ENCODE measurements around the gene PTP4A2.

The PTP4A2 gene

GRCh38 chr1:31891280-31891679, 46.9 kb downstream of the PTP4A2 start:
- Histone ChIP-seq H3K4me3 (no peak overlapping the region), H4K20me1 (no peaks in the 10 kb centered on the region), H3K9me3 (peaks cover 16% of the 10 kb centered on the region), H3K36me3 (no peaks in the 10 kb centered on the region; the same call in 1 of the 2 replicates), H3K9ac (no peak overlapping the region), H3K27ac (no peak overlapping the region), H3K4me2 (no peak overlapping the region), H3K4me1 (peaks cover 11% of the 10 kb centered on the region), H3K27me3 (no peaks in the 10 kb centered on the region)
- no peak for TF ChIP-seq Cebpa-rat (IDR thresholded peaks at IDR 0.05)

GRCh38 chr1:31888291-31888690, 49.9 kb downstream of the PTP4A2 start:
- Histone ChIP-seq H3K9ac (no peak overlapping the region), H3K4me3 (no peak overlapping the region), H3K4me1 (peaks cover 11% of the 10 kb centered on the region), H3K9me3 (no peaks in the 10 kb centered on the region), H3K27ac (no peak overlapping the region), H3K36me3 (no peaks in the 10 kb centered on the region), H4K20me1 (no peaks in the 10 kb centered on the region), H3K27me3 (no peaks in the 10 kb centered on the region), H3K4me2 (no peak overlapping the region)
- no peak for TF ChIP-seq Cebpa-rat (IDR thresholded peaks at IDR 0.05)

- no peaks in the 10 kb centered on the region for H3K9me3 ChIP-seq
- TF ChIP-seq Cebpa-rat (IDR thresholded peaks at IDR 0.05), result no peak
- H4K20me1 ChIP-seq, result no peaks in the 10 kb centered on the region
- H3K27ac ChIP-seq, result no peak overlapping the region
- no peak overlapping the region for H3K4me3 ChIP-seq
- no peak overlapping the region for H3K4me2 ChIP-seq
- H3K9ac ChIP-seq, result no peak overlapping the region
- no peaks in the 10 kb centered on the region for H3K27me3 ChIP-seq
- H3K4me1 ChIP-seq, result peaks cover 14% of the 10 kb centered on the region
- no peaks in the 10 kb centered on the region for H3K36me3 ChIP-seq
Measured at GRCh38 chr1:31886866-31887265, 51.3 kb downstream of the PTP4A2 start.

GRCh38 chr1:31885851-31886250, 52.3 kb downstream of the PTP4A2 start:
- H3K9me3 ChIP-seq, result no peaks in the 10 kb centered on the region

GRCh38 chr1:31883357-31883942, 54.7 kb downstream of the PTP4A2 start:
- H3K27ac ChIP-seq, result no peak overlapping the region
- no peaks in the 10 kb centered on the region for H3K27me3 ChIP-seq
- H3K9ac ChIP-seq, result no peak overlapping the region
- peaks cover 33% of the 10 kb centered on the region for H3K4me1 ChIP-seq
- no peaks in the 10 kb centered on the region for H3K9me3 ChIP-seq
- no peaks in the 10 kb centered on the region for H3K36me3 ChIP-seq
- H3K4me3 ChIP-seq, result no peak overlapping the region
- no peaks in the 10 kb centered on the region for H4K20me1 ChIP-seq
- no peak overlapping the region for H3K4me2 ChIP-seq
- TF ChIP-seq Cebpa-rat (IDR thresholded peaks at IDR 0.05), result no peak

More at GRCh38 chr1:31885851-31886250, 52.3 kb downstream of the PTP4A2 start:
- Histone ChIP-seq H3K9ac (no peak overlapping the region), H3K4me1 (peaks cover 24% of the 10 kb centered on the region), H3K4me2 (no peak overlapping the region), H3K36me3 (no peaks in the 10 kb centered on the region), H3K27ac (no peak overlapping the region), H3K27me3 (no peaks in the 10 kb centered on the region), H3K4me3 (no peak overlapping the region), H4K20me1 (no peaks in the 10 kb centered on the region)
- no peak for TF ChIP-seq Cebpa-rat (IDR thresholded peaks at IDR 0.05)

GRCh38 chr1:31881688-31882000, 56.5 kb downstream of the PTP4A2 start:
- no peaks in the 10 kb centered on the region for H3K9me3 ChIP-seq
- H3K4me2 ChIP-seq, result peak overlapping the region; percentile 63
- no peaks in the 10 kb centered on the region for H4K20me1 ChIP-seq
- no peak overlapping the region for H3K4me3 ChIP-seq
- H3K36me3 ChIP-seq, result no peaks in the 10 kb centered on the region
- H3K27ac ChIP-seq, result peak overlapping the region; percentile 67
- H3K4me1 ChIP-seq, result peaks cover 51% of the 10 kb centered on the region
- TF ChIP-seq Cebpa-rat (IDR thresholded peaks at IDR 0.05), result no peak
- H3K27me3 ChIP-seq, result no peaks in the 10 kb centered on the region
- peak overlapping the region; percentile 58; the same call in 1 of the 2 replicates for H3K9ac ChIP-seq

- peak overlapping the region; percentile 67 for H3K27ac ChIP-seq
- H4K20me1 ChIP-seq, result no peaks in the 10 kb centered on the region
- H3K9me3 ChIP-seq, result no peaks in the 10 kb centered on the region
- no peaks in the 10 kb centered on the region for H3K27me3 ChIP-seq
- H3K4me2 ChIP-seq, result peak overlapping the region; percentile 63
- H3K36me3 ChIP-seq, result no peaks in the 10 kb centered on the region
- TF ChIP-seq Cebpa-rat (IDR thresholded peaks at IDR 0.05), result no peak
- peak overlapping the region; percentile 58; the same call in 1 of the 2 replicates for H3K9ac ChIP-seq
- no peak overlapping the region; the same call in 1 of the 2 replicates for H3K4me3 ChIP-seq
- H3K4me1 ChIP-seq, result peaks cover 55% of the 10 kb centered on the region
Measured at GRCh38 chr1:31880957-31881687, 57.0 kb downstream of the PTP4A2 start.

- no peak overlapping the region for H3K27ac ChIP-seq
- no peak overlapping the region for H3K9ac ChIP-seq
- H3K36me3 ChIP-seq, result no peaks in the 10 kb centered on the region
- H3K4me3 ChIP-seq, result no peak overlapping the region
- H3K4me2 ChIP-seq, result peak overlapping the region; percentile 63
- no peak for TF ChIP-seq Cebpa-rat (IDR thresholded peaks at IDR 0.05)
- peaks cover 55% of the 10 kb centered on the region for H3K4me1 ChIP-seq
- no peaks in the 10 kb centered on the region for H3K9me3 ChIP-seq
- H4K20me1 ChIP-seq, result no peaks in the 10 kb centered on the region
- H3K27me3 ChIP-seq, result no peaks in the 10 kb centered on the region
Measured at GRCh38 chr1:31879981-31880608, 58.1 kb downstream of the PTP4A2 start.

GRCh38 chr1:31878058-31878457, 60.1 kb downstream of the PTP4A2 start:
- Histone ChIP-seq H3K4me1 (peaks cover 55% of the 10 kb centered on the region), H3K4me3 (no peak overlapping the region), H3K9me3 (no peaks in the 10 kb centered on the region), H3K4me2 (peak overlapping the region; percentile 64), H3K36me3 (no peaks in the 10 kb centered on the region), H4K20me1 (no peaks in the 10 kb centered on the region), H3K27me3 (no peaks in the 10 kb centered on the region), H3K9ac (peak overlapping the region; percentile 47), H3K27ac (peak overlapping the region; percentile 70)
- TF ChIP-seq Cebpa-rat (IDR thresholded peaks at IDR 0.05), result no peak

- H3K36me3 ChIP-seq, result no peaks in the 10 kb centered on the region
- H3K27me3 ChIP-seq, result no peaks in the 10 kb centered on the region
- peak overlapping the region; percentile 70 for H3K27ac ChIP-seq
- no peak overlapping the region for H3K4me3 ChIP-seq
- no peak for TF ChIP-seq Cebpa-rat (IDR thresholded peaks at IDR 0.05)
- H3K4me2 ChIP-seq, result peak overlapping the region; percentile 64
- no peaks in the 10 kb centered on the region for H4K20me1 ChIP-seq
- peak overlapping the region; percentile 47; the same call in 1 of the 2 replicates for H3K9ac ChIP-seq
- peaks cover 55% of the 10 kb centered on the region for H3K4me1 ChIP-seq
- no peaks in the 10 kb centered on the region for H3K9me3 ChIP-seq
Measured at GRCh38 chr1:31877544-31877943, 60.6 kb downstream of the PTP4A2 start.

Data from BLaER1 (cell line).